ENCODE data around the gene GFI1. TPM values are rescaled to one million over a fixed set of nuclear protein-coding genes. Genes with fewer than 3 reads are reported as not detected.
A peak's percentile ranks its signal among the peaks of the same experiment; 100 is the strongest.

Gene GFI1
- total RNA-seq, 6 donors from 2014 or later: 2.0 to 7.3 (median 4.0) TPM

- Histone ChIP-seq H3K4me3 (no peak overlapping the region), H3K36me3 (no peaks in the 10 kb centered on the region), H3K4me1 (peaks cover 0 to 16% (median 2%) of the 10 kb centered on the region in 4 donors), H3K27ac (peak overlapping the region in 1 of 4 donors; percentile 56), H3K9me3 (no peaks in the 10 kb centered on the region), H3K27me3 (no peaks in the 10 kb centered on the region)
- ATAC-seq (ENCODE audit: low FRiP score in 2 of 2) (no peak), DNase-seq (no peak)
- no peak for TF ChIP-seq POLR2AphosphoS5 (IDR thresholded peaks at IDR 0.05)
- TF ChIP-seq POLR2A (IDR thresholded peaks at IDR 0.05): no peak
- TF ChIP-seq EP300 (IDR thresholded peaks at IDR 0.05): no peak
- no peak for TF ChIP-seq CTCF (IDR thresholded peaks at IDR 0.05)
- 72 to 84% methylated on average over 5 of the region's 5 CpGs for WGBS, 2 donors
Observed at GRCh38 chr1:92461364-92462097, 25.2 kb downstream of the GFI1 start.

- TF ChIP-seq EP300 (IDR thresholded peaks at IDR 0.05): no peak
- TF ChIP-seq POLR2AphosphoS5 (IDR thresholded peaks at IDR 0.05): no peak
- TF ChIP-seq CTCF (IDR thresholded peaks at IDR 0.05): no peak
- TF ChIP-seq POLR2A (IDR thresholded peaks at IDR 0.05): no peak
- Histone ChIP-seq H3K27ac (peak overlapping the region; percentile 40 to 70 (median 56)), H3K4me3 (peak overlapping the region in 1 of 4 donors; percentile 2), H3K27me3 (no peaks in the 10 kb centered on the region), H3K9me3 (no peaks in the 10 kb centered on the region), H3K4me1 (peaks cover 0 to 16% (median 2%) of the 10 kb centered on the region in 4 donors), H3K36me3 (no peaks in the 10 kb centered on the region)
- 34 to 38% methylated on average over 4 of the region's 4 CpGs for WGBS, 2 donors
- no peak for DNase-seq
- peak; percentile 51 to 76 for ATAC-seq (ENCODE audit: low FRiP score in 2 of 2)
Observed at GRCh38 chr1:92459871-92460320, 26.8 kb downstream of the GFI1 start.

- WGBS, 2 donors: 55 to 65% methylated on average over 2 of the region's 2 CpGs
- no peaks in the 10 kb centered on the region for H3K9me3 ChIP-seq
Observed at GRCh38 chr1:92458146-92458545, 28.6 kb downstream of the GFI1 start.

GRCh38 chr1:92447976-92448375 lies 38.7 kb downstream of the GFI1 start:
- H3K4me3 ChIP-seq: no peak overlapping the region
- no peaks in the 10 kb centered on the region for H3K4me1 ChIP-seq
- no peak for ATAC-seq (ENCODE audit: low FRiP score in 2 of 2)
- no peak overlapping the region for H3K27ac ChIP-seq
- H3K36me3 ChIP-seq: no peaks in the 10 kb centered on the region
- H3K27me3 ChIP-seq: no peaks in the 10 kb centered on the region
- H3K9me3 ChIP-seq: no peaks in the 10 kb centered on the region
- 94 to 97% methylated on average over 2 of the region's 2 CpGs for WGBS, 2 donors
- TF ChIP-seq POLR2A (IDR thresholded peaks at IDR 0.05): no peak
- TF ChIP-seq CTCF (IDR thresholded peaks at IDR 0.05): no peak
- no peak for TF ChIP-seq EP300 (IDR thresholded peaks at IDR 0.05)
- TF ChIP-seq POLR2AphosphoS5 (IDR thresholded peaks at IDR 0.05): no peak
- no peak for DNase-seq

More at GRCh38 chr1:92458146-92458545, 28.6 kb downstream of the GFI1 start:
- H3K27ac ChIP-seq: no peak overlapping the region
- DNase-seq (no peak), ATAC-seq (ENCODE audit: low FRiP score in 2 of 2) (no peak)
- H3K4me1 ChIP-seq: peaks cover 0 to 16% (median 2%) of the 10 kb centered on the region in 4 donors
- H3K4me3 ChIP-seq: no peak overlapping the region
- H3K36me3 ChIP-seq: no peaks in the 10 kb centered on the region
- no peaks in the 10 kb centered on the region for H3K27me3 ChIP-seq
- TF ChIP-seq EP300 (IDR thresholded peaks at IDR 0.05) (no peak), CTCF (IDR thresholded peaks at IDR 0.05) (no peak), POLR2A (IDR thresholded peaks at IDR 0.05) (no peak), POLR2AphosphoS5 (IDR thresholded peaks at IDR 0.05) (no peak)
